GM12874 (cell line): ENCODE results near the gene ZBTB38.
A peak's percentile ranks its signal among the peaks of the same experiment; 100 is the strongest.

Source experiments
- CTCF ChIP-seq: IDR thresholded peaks from 2 replicates; pipeline ENCODE4 v1.5.1; 2011; ENCODE audit warnings: low read depth, mild to moderate bottlenecking, control low read depth, low read length, moderate library complexity; ENCODE audit not compliant: insufficient read depth

Gene ZBTB38

GRCh38 chr3:141370065-141370533 lies 1.8 kb downstream of the ZBTB38 start:
- peak; percentile 49; the same call in 1 of the 2 replicates for TF ChIP-seq CTCF

- TF ChIP-seq CTCF = no peak
Measured at GRCh38 chr3:141371882-141372281, 3.6 kb downstream of the ZBTB38 start.

- TF ChIP-seq CTCF = no peak
Measured at GRCh38 chr3:141372656-141373055, 4.4 kb downstream of the ZBTB38 start.

- no peak for TF ChIP-seq CTCF
Measured at GRCh38 chr3:141373232-141373631, 4.9 kb downstream of the ZBTB38 start.

- TF ChIP-seq CTCF = no peak
Measured at GRCh38 chr3:141373768-141374526, 5.6 kb downstream of the ZBTB38 start.

GRCh38 chr3:141375381-141376301 lies 7.3 kb downstream of the ZBTB38 start:
- TF ChIP-seq CTCF = no peak

GRCh38 chr3:141377377-141377776 lies 9.1 kb downstream of the ZBTB38 start:
- no peak for TF ChIP-seq CTCF
